Measurements from ENCODE around the gene PRELID3B. TPM values are rescaled to one million over a fixed set of nuclear protein-coding genes. Genes with fewer than 3 reads are reported as not detected.

PRELID3B gene
- total and polyA plus RNA-seq, 2 of the 13 experiments (the other 11 are each of a cell fraction or from before 2014, with no cell fraction given), result 23.3 to 42.6 TPM

DNA sequence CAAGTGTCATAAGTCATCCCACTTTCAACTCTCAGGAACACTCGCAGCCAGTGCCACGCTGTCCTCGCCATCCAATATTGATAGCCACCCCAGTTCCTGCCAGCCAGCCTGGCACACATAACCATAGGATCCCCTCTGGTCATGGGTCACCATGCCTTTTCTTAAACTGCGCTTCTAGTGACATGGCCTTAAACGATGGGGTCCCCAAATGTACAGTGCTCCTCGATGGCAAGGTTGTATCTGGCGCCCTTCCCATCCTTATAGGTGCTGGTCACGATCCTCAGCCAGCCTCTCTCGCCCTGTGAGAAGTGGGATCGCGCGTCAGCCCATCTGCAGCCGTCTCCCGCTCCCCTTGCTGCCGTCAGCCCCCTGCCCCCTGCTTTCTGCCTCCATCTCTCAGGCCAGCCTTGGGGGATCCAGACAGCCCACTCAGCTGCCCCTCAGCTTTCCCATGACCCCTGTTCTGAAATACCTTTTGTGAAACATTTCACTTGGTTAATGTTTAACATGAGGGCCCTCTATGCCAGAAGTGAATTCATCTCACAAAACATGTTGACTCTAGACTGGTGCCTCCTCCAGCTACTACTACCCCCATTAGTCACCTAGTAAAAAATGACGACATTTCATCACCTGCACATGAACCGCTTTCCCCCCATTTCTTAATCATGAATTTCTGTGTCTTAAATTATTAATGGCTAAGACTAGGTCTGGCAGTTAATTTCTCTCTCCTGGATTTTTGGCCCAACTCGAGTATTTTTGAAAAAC is 46.9 kb downstream of the PRELID3B start (continued):
- TF ChIP-seq KDM1A (CRISPR knock-in tag; IDR thresholded peaks at IDR 0.05) (peak; percentile 43; the same call in 1 of the 2 replicates), ZIK1 (CRISPR knock-in tag; IDR thresholded peaks at IDR 0.05; ENCODE audit: borderline replicate concordance, low read depth) (no peak), ZNF607 (CRISPR knock-in tag; IDR thresholded peaks at IDR 0.05; ENCODE audit: borderline replicate concordance) (peak; percentile 83; the same call in 1 of the 2 replicates), ZNF83 (CRISPR knock-in tag; IDR thresholded peaks at IDR 0.05; ENCODE audit: borderline replicate concordance) (0 out of 2 replicates have a peak, but pooled peaks have one; percentile 60), ZNF780A (CRISPR knock-in tag; IDR thresholded peaks at IDR 0.05) (no peak), KDM3A (CRISPR knock-in tag; IDR thresholded peaks at IDR 0.05; ENCODE audit: low read depth) (no peak; the same call in 1 of the 2 replicates), KLF11 (CRISPR knock-in tag; IDR thresholded peaks at IDR 0.05) (0 out of 2 replicates have a peak, but pooled peaks have one; percentile 53), DPF2 (CRISPR knock-in tag; IDR thresholded peaks at IDR 0.05; ENCODE audit: borderline replicate concordance, low read depth) (0 out of 2 replicates have a peak, but pooled peaks have one; percentile 9)
- TF ChIP-seq, protein P1, sequence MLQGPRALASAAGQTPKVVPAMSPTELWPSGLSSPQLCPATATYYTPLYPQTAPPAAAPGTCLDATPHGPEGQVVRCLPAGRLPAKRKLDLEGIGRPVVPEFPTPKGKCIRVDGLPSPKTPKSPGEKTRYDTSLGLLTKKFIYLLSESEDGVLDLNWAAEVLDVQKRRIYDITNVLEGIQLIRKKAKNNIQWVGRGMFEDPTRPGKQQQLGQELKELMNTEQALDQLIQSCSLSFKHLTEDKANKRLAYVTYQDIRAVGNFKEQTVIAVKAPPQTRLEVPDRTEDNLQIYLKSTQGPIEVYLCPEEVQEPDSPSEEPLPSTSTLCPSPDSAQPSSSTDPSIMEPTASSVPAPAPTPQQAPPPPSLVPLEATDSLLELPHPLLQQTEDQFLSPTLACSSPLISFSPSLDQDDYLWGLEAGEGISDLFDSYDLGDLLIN (CRISPR knock-in tag; IDR thresholded peaks at IDR 0.05; ENCODE audit: borderline replicate concordance), result peak; percentile 74; the same call in 1 of the 2 replicates
- TF ChIP-seq, protein P2, sequence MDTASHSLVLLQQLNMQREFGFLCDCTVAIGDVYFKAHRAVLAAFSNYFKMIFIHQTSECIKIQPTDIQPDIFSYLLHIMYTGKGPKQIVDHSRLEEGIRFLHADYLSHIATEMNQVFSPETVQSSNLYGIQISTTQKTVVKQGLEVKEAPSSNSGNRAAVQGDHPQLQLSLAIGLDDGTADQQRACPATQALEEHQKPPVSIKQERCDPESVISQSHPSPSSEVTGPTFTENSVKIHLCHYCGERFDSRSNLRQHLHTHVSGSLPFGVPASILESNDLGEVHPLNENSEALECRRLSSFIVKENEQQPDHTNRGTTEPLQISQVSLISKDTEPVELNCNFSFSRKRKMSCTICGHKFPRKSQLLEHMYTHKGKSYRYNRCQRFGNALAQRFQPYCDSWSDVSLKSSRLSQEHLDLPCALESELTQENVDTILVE (CRISPR knock-in tag; IDR thresholded peaks at IDR 0.05), result peak; percentile 53; the same call in 1 of the 2 replicates
- TF ChIP-seq, protein P3, sequence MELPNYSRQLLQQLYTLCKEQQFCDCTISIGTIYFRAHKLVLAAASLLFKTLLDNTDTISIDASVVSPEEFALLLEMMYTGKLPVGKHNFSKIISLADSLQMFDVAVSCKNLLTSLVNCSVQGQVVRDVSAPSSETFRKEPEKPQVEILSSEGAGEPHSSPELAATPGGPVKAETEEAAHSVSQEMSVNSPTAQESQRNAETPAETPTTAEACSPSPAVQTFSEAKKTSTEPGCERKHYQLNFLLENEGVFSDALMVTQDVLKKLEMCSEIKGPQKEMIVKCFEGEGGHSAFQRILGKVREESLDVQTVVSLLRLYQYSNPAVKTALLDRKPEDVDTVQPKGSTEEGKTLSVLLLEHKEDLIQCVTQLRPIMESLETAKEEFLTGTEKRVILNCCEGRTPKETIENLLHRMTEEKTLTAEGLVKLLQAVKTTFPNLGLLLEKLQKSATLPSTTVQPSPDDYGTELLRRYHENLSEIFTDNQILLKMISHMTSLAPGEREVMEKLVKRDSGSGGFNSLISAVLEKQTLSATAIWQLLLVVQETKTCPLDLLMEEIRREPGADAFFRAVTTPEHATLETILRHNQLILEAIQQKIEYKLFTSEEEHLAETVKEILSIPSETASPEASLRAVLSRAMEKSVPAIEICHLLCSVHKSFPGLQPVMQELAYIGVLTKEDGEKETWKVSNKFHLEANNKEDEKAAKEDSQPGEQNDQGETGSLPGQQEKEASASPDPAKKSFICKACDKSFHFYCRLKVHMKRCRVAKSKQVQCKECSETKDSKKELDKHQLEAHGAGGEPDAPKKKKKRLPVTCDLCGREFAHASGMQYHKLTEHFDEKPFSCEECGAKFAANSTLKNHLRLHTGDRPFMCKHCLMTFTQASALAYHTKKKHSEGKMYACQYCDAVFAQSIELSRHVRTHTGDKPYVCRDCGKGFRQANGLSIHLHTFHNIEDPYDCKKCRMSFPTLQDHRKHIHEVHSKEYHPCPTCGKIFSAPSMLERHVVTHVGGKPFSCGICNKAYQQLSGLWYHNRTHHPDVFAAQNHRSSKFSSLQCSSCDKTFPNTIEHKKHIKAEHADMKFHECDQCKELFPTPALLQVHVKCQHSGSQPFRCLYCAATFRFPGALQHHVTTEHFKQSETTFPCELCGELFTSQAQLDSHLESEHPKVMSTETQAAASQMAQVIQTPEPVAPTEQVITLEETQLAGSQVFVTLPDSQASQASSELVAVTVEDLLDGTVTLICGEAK (IDR thresholded peaks at IDR 0.05), result no peak
- TF ChIP-seq, protein P3 (CRISPR knock-in tag; IDR thresholded peaks at IDR 0.05), result peak; percentile 22; the same call in 1 of the 2 replicates
- TF ChIP-seq, protein P4, sequence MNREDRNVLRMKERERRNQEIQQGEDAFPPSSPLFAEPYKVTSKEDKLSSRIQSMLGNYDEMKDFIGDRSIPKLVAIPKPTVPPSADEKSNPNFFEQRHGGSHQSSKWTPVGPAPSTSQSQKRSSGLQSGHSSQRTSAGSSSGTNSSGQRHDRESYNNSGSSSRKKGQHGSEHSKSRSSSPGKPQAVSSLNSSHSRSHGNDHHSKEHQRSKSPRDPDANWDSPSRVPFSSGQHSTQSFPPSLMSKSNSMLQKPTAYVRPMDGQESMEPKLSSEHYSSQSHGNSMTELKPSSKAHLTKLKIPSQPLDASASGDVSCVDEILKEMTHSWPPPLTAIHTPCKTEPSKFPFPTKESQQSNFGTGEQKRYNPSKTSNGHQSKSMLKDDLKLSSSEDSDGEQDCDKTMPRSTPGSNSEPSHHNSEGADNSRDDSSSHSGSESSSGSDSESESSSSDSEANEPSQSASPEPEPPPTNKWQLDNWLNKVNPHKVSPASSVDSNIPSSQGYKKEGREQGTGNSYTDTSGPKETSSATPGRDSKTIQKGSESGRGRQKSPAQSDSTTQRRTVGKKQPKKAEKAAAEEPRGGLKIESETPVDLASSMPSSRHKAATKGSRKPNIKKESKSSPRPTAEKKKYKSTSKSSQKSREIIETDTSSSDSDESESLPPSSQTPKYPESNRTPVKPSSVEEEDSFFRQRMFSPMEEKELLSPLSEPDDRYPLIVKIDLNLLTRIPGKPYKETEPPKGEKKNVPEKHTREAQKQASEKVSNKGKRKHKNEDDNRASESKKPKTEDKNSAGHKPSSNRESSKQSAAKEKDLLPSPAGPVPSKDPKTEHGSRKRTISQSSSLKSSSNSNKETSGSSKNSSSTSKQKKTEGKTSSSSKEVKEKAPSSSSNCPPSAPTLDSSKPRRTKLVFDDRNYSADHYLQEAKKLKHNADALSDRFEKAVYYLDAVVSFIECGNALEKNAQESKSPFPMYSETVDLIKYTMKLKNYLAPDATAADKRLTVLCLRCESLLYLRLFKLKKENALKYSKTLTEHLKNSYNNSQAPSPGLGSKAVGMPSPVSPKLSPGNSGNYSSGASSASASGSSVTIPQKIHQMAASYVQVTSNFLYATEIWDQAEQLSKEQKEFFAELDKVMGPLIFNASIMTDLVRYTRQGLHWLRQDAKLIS (CRISPR knock-in tag; IDR thresholded peaks at IDR 0.05), result no peak

Data from HepG2 (cell line).